Measurements from ENCODE around the gene A1BG.

Gene A1BG

GRCh38 chr19:58352760-58353671 lies at the start of gene A1BG:
Gene A1BG, minus strand, starts transcription at chr19:58353492. Its CDS starts 55 bp downstream, at chr19:58353437.
- DNase-seq, result no peak

- DNase-seq, result no peak
Measured at GRCh38 chr19:58401840-58402421, 48.6 kb upstream of the A1BG start.

GRCh38 chr19:58400916-58401839 lies 47.9 kb upstream of the A1BG start:
- peak; percentile 99 for DNase-seq

GRCh38 chr19:58400316-58400915 lies 47.1 kb upstream of the A1BG start:
- DNase-seq, result peak; percentile 86

- DNase-seq, result no peak
Measured at GRCh38 chr19:58399903-58400302, 46.6 kb upstream of the A1BG start.

GRCh38 chr19:58398545-58398944 lies 45.3 kb upstream of the A1BG start:
- DNase-seq, result no peak

GRCh38 chr19:58398087-58398486 lies 44.8 kb upstream of the A1BG start:
- DNase-seq, result no peak

- DNase-seq, result no peak
Measured at GRCh38 chr19:58397533-58398037, 44.3 kb upstream of the A1BG start.

- DNase-seq, result no peak
Measured at GRCh38 chr19:58396691-58397532, 43.6 kb upstream of the A1BG start.

GRCh38 chr19:58395979-58396627 lies 42.8 kb upstream of the A1BG start:
- no peak for DNase-seq

GRCh38 chr19:58395220-58395978 lies 42.1 kb upstream of the A1BG start, which contains the start of gene RNF225:
Gene RNF225, plus strand, starts transcription at chr19:58395656. Its CDS starts 434 bp downstream, at chr19:58396090.
- DNase-seq, result no peak

- DNase-seq, result no peak
Measured at GRCh38 chr19:58394821-58395219, 41.5 kb upstream of the A1BG start.

- DNase-seq, result no peak
Measured at GRCh38 chr19:58393725-58394033, 40.4 kb upstream of the A1BG start.

- DNase-seq, result no peak
Measured at GRCh38 chr19:58392945-58393724, 39.8 kb upstream of the A1BG start.

GRCh38 chr19:58388175-58388526 lies 34.9 kb upstream of the A1BG start:
- DNase-seq, result no peak

GRCh38 chr19:58387338-58388174 lies 34.3 kb upstream of the A1BG start:
- no peak for DNase-seq

GRCh38 chr19:58386576-58387337 lies 33.5 kb upstream of the A1BG start, which contains the start of gene RPS5:
Gene RPS5, plus strand, starts transcription at chr19:58387269. Its CDS starts 869 bp downstream, at chr19:58388138.
- peak; percentile 98 for DNase-seq
